PFSK-1 (cell line): ENCODE results near the gene PPIL3.

Experiments
- POLR2AphosphoS5 ChIP-seq: IDR thresholded peaks from 2 replicates; pipeline ENCODE4 v1.6.1; 2012; ENCODE audit warnings: low read depth, mild to moderate bottlenecking, control low read depth, low read length, moderate library complexity
- REST ChIP-seq, 2 experiments: IDR thresholded peaks; 2 replicates each; pipeline versions ENCODE4 v1.6.1 to v1.8.0; 2011 to 2012; ENCODE audit warnings: low read depth in 2 of 2, low read length in 2 of 2, control low read depth in 1 of 2, inconsistent platforms in 1 of 2, mild to moderate bottlenecking in 1 of 2, moderate library complexity in 1 of 2; ENCODE audit not compliant: insufficient read depth in 1 of 2
- SIN3A ChIP-seq: IDR thresholded peaks from 2 replicates; pipeline ENCODE4 v1.6.1; 2012; ENCODE audit warnings: mild to moderate bottlenecking, low read length, moderate library complexity, borderline replicate concordance; ENCODE audit not compliant: insufficient read depth
- TAF1 ChIP-seq: IDR thresholded peaks from 2 replicates; pipeline ENCODE4 v1.6.1; 2012; ENCODE audit warnings: low read length, control low read depth, borderline replicate concordance; ENCODE audit not compliant: insufficient read depth

GRCh38 chr2:200856806-200857205 lies 32.1 kb downstream of the PPIL3 start:
- TF ChIP-seq REST (IDR thresholded peaks at IDR 0.05; ENCODE audit: insufficient read depth in 1 of 2, low read depth in 2 of 2, low read length in 2 of 2) (no peak), POLR2AphosphoS5 (no peak), SIN3A (no peak), TAF1 (no peak)
